HFFc6 (cell line): ENCODE measurements around the gene OR52R1. TPM values are rescaled to one million over a fixed set of nuclear protein-coding genes. Genes with fewer than 3 reads are reported as not detected.
"Not testable (repeated sequence)": the region's sequence is repeated elsewhere in the genome, so short reads cannot be mapped to it uniquely, and the experiment has no call there.

Source experiments
- DNase-seq: peaks from one replicate; pipeline ENCODE4 v3.0.0-alpha.2; 2018
- H3K27ac Mint-ChIP-seq: 2 replicates; pipeline ENCODE4 v1.8.0; 2020; ENCODE audit warnings: mild to moderate bottlenecking, mixed read lengths
- H3K27me3 Mint-ChIP-seq: 2 replicates; pipeline ENCODE4 v1.8.0; 2021; ENCODE audit warnings: mild to moderate bottlenecking, moderate library complexity, mixed read lengths; ENCODE audit not compliant: insufficient read depth
- H3K36me3 Mint-ChIP-seq: 2 replicates; pipeline ENCODE4 v1.8.0; 2021; ENCODE audit warnings: low read depth, mixed read lengths
- H3K4me1 Mint-ChIP-seq: 2 replicates; pipeline ENCODE4 v1.8.0; 2020; ENCODE audit warnings: low read depth, mixed read lengths
- H3K4me3 Mint-ChIP-seq: 2 replicates; pipeline ENCODE4 v1.8.0; 2020; ENCODE audit warnings: mild to moderate bottlenecking, moderate library complexity, mixed read lengths
- H3K9me3 Mint-ChIP-seq: 2 replicates; pipeline ENCODE4 v1.8.0; 2020; ENCODE audit warnings: mild to moderate bottlenecking, mixed read lengths
- CTCF ChIP-seq: fragments of 200-600 bp; sonication (generic); IDR thresholded peaks from 2 replicates; pipeline ENCODE4 v1.5.0; 2021; ENCODE audit warnings: antibody characterized with exemption, mild to moderate bottlenecking
- total RNA-seq, 6 experiments: library from RNA; stranded (reverse); fragmentation: NEBNext Ultra II Directional; extraction: Animal tissue kit (Norgen Biotek cat#: 25700); gene quantifications; 2 replicates in 1 of 6; 3 replicates in 5 of 6; pipeline ENCODE4 v1.2.3, GENCODE V29; 2021

OR52R1 gene
- total RNA-seq, 6 experiments from 2014 or later, result not detected

- H3K9me3 Mint-ChIP-seq, result peaks cover 26% of the 10 kb centered on the region
- no peak for TF ChIP-seq CTCF
- no peaks in the 10 kb centered on the region for H3K27me3 Mint-ChIP-seq
- H3K36me3 Mint-ChIP-seq, result no peaks in the 10 kb centered on the region
- no peaks in the 10 kb centered on the region for H3K4me1 Mint-ChIP-seq
- no peak overlapping the region for H3K27ac Mint-ChIP-seq
- DNase-seq, result no peak
- no peak overlapping the region for H3K4me3 Mint-ChIP-seq
These were observed 26.2 kb upstream of the OR52R1 start for GRCh38 chr11:4830346-4830745.

GRCh38 chr11:4826425-4826824 lies 22.2 kb upstream of the OR52R1 start:
- Mint-ChIP-seq H3K36me3 (no peaks in the 10 kb centered on the region), H3K27me3 (no peaks in the 10 kb centered on the region), H3K27ac (no peak overlapping the region), H3K9me3 (peaks cover 34% of the 10 kb centered on the region), H3K4me1 (no peaks in the 10 kb centered on the region), H3K4me3 (no peak overlapping the region)
- DNase-seq, result no peak
- no peak for TF ChIP-seq CTCF

DNA sequence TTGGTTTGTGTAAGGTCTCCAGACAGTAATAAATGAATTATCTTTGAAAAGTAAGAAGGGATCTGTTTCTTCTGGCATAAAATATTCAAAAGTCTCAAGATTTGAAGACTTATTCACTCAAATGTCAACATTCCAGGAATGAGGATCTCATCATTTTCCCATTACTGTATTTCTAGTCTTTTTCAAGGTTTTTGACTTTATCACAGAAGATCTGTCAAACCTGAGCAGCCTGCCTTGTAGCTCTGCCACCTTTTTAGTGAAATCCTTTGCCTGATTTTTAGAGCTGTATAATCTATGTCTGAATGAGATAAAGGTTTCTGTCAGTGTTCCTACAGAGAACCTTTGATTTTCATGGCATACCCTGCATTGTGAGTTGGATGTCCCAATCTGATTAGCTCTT lies 21.0 kb upstream of the OR52R1 start:
- Mint-ChIP-seq H3K9me3 (peaks cover 40% of the 10 kb centered on the region), H3K27me3 (no peaks in the 10 kb centered on the region), H3K4me1 (no peaks in the 10 kb centered on the region), H3K36me3 (no peaks in the 10 kb centered on the region), H3K27ac (no peak overlapping the region), H3K4me3 (no peak overlapping the region)
- DNase-seq, result no peak
- TF ChIP-seq CTCF, result no peak

GRCh38 chr11:4821021-4821420 lies 16.8 kb upstream of the OR52R1 start, which contains the start of gene OR51F2:
Gene OR51F2, plus strand, starts transcription at chr11:4821321. Its CDS starts 101 bp downstream, at chr11:4821422.
- Mint-ChIP-seq H3K27me3 (no peaks in the 10 kb centered on the region; the same call in 1 of the 2 replicates), H3K27ac (no peak within 1 kb of the TSS)
- no peak for DNase-seq

DNA sequence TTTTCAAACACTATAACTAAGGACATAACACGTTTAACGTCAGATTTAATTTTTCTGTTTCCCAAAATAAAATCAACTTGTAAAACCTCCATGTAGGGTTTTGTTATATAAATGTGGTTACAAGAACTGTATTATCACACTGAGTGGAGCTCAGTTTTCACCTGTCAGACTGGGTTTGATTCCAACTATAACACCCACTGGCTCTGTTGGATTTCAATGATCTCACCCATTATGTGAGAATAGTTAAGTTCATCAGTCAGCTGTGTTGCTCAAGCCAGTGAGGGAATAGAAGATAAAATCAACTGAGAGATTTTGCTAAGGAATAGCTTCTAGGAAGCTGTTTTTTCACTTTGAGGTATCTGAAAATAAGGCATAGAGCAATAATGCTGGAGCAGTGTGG lies 5.1 kb upstream of the OR52R1 start:
- TF ChIP-seq CTCF, result no peak
- Mint-ChIP-seq H3K27ac (no peak overlapping the region), H3K27me3 (no peaks in the 10 kb centered on the region), H3K4me3 (no peak overlapping the region), H3K36me3 (no peaks in the 10 kb centered on the region), H3K4me1 (no peaks in the 10 kb centered on the region), H3K9me3 (peaks cover 40% of the 10 kb centered on the region)
- no peak for DNase-seq

More at GRCh38 chr11:4821021-4821420, 16.8 kb upstream of the OR52R1 start, which contains the start of gene OR51F2:
- no peak for TF ChIP-seq CTCF
- Mint-ChIP-seq H3K4me3 (no peak within 1 kb of the TSS), H3K36me3 (no peaks in the 10 kb centered on the region), H3K4me1 (no peaks in the 10 kb centered on the region), H3K9me3 (peaks cover 42% of the 10 kb centered on the region)

- TF ChIP-seq CTCF, result no peak
- no peak for DNase-seq
- peaks cover 45% of the 10 kb centered on the region for H3K9me3 Mint-ChIP-seq
- no peak overlapping the region for H3K27ac Mint-ChIP-seq
- H3K27me3 Mint-ChIP-seq, result no peaks in the 10 kb centered on the region
- no peaks in the 10 kb centered on the region for H3K4me1 Mint-ChIP-seq
- H3K36me3 Mint-ChIP-seq, result no peaks in the 10 kb centered on the region
- H3K4me3 Mint-ChIP-seq, result no peak overlapping the region
These were observed 4.3 kb upstream of the OR52R1 start for GRCh38 chr11:4808476-4808875.

- H3K4me3 Mint-ChIP-seq, H3K27me3 Mint-ChIP-seq, H3K27ac Mint-ChIP-seq, DNase-seq, H3K36me3 Mint-ChIP-seq, H3K4me1 Mint-ChIP-seq: not testable (repeated sequence)
- H3K9me3 Mint-ChIP-seq, result peaks cover 46% of the 10 kb centered on the region
These were observed 2.9 kb downstream of the OR52R1 start for GRCh38 chr11:4801316-4801715.
